SK-N-SH treated with all-trans-retinoic acid at 6 μM for 48 hours (cell line): ENCODE results near the gene CDC20B.
"Not testable (repeated sequence)": the region's sequence is repeated elsewhere in the genome, so short reads cannot be mapped to it uniquely, and the experiment has no call there.

Source experiments
- ATAC-seq: fragments of 200-7000 bp; cut with Tn5 transposase; 3 replicates; pipeline ENCODE4 v1.9.1; 2020; ENCODE audit warnings: mild to moderate bottlenecking, moderate library complexity
- BACH2 ChIP-seq: fragments of 250-450 bp; sonication (Bioruptor Pico); IDR thresholded peaks from 2 replicates; pipeline ENCODE4 v1.9.0; 2021; ENCODE audit warnings: mild to moderate bottlenecking, borderline replicate concordance
- CREB5 ChIP-seq: fragments of 250-450 bp; sonication (Bioruptor Pico); IDR thresholded peaks from 2 replicates; pipeline ENCODE4 v1.5.1; 2020; ENCODE audit warnings: low read depth, mild to moderate bottlenecking, moderate library complexity
- CSDC2 ChIP-seq: fragments of 250-450 bp; sonication (Bioruptor Pico); IDR thresholded peaks from 2 replicates; pipeline ENCODE4 v1.5.0; 2020; ENCODE audit warnings: mild to moderate bottlenecking, moderate library complexity
- ESRRG ChIP-seq: fragments of 250-450 bp; sonication (Bioruptor Pico); IDR thresholded peaks from 2 replicates; pipeline ENCODE4 v1.6.1; 2021; ENCODE audit warnings: mild to moderate bottlenecking
- GLIS3 ChIP-seq: fragments of 250-450 bp; sonication (Bioruptor Pico); IDR thresholded peaks from 2 replicates; pipeline ENCODE4 v1.5.0; 2020; ENCODE audit warnings: mild to moderate bottlenecking, moderate library complexity
- ISL1 ChIP-seq: fragments of 250-450 bp; sonication (Bioruptor Pico); IDR thresholded peaks from 2 replicates; pipeline ENCODE4 v2.1.2; 2022; ENCODE audit warnings: mild to moderate bottlenecking, moderate library complexity
- OSR1 ChIP-seq: fragments of 250-450 bp; sonication (Bioruptor Pico); IDR thresholded peaks from 2 replicates; pipeline ENCODE4 v1.8.0; 2022; ENCODE audit warnings: moderate library complexity, mild to moderate bottlenecking, inconsistent platforms
- POU6F1 ChIP-seq: fragments of 250-450 bp; sonication (Bioruptor Pico); IDR thresholded peaks from 2 replicates; pipeline ENCODE4 v1.8.0; 2021; ENCODE audit warnings: low read depth, mild to moderate bottlenecking, moderate library complexity, borderline replicate concordance
- RARB ChIP-seq: fragments of 250-450 bp; sonication (Bioruptor Pico); IDR thresholded peaks from 2 replicates; pipeline ENCODE4 v1.8.0; 2021; ENCODE audit warnings: mild to moderate bottlenecking, moderate library complexity
- SNAI2 ChIP-seq: fragments of 250-450 bp; sonication (Bioruptor Pico); IDR thresholded peaks from 2 replicates; pipeline ENCODE4 v1.5.0; 2020; ENCODE audit warnings: mild to moderate bottlenecking, moderate library complexity
- TCF4 ChIP-seq: fragments of 250-450 bp; sonication (Bioruptor Pico); IDR thresholded peaks from 2 replicates; pipeline ENCODE4 v1.8.0; 2021; ENCODE audit warnings: mild to moderate bottlenecking, moderate library complexity, borderline replicate concordance
- TOX ChIP-seq: fragments of 250-450 bp; sonication (Bioruptor Pico); IDR thresholded peaks from 2 replicates; pipeline ENCODE4 v1.8.0; 2021; ENCODE audit warnings: mild to moderate bottlenecking, moderate library complexity, borderline replicate concordance
- TSHZ2 ChIP-seq: fragments of 250-450 bp; sonication (Bioruptor Pico); IDR thresholded peaks from 2 replicates; pipeline ENCODE4 v1.5.0; 2020; ENCODE audit warnings: mild to moderate bottlenecking, moderate library complexity
- ZC3H10 ChIP-seq: fragments of 250-450 bp; sonication (Bioruptor Pico); IDR thresholded peaks from 2 replicates; pipeline ENCODE4 v1.5.1; 2021; ENCODE audit warnings: mild to moderate bottlenecking, moderate library complexity
- ZFP3 ChIP-seq: fragments of 250-450 bp; sonication (Bioruptor Pico); IDR thresholded peaks from 2 replicates; pipeline ENCODE4 v1.5.0; 2020; ENCODE audit warnings: mild to moderate bottlenecking, moderate library complexity
- ZNF565 ChIP-seq: fragments of 450-650 bp; formaldehyde crosslinking; conservative IDR thresholded peaks from 2 replicates; pipeline ENCODE4 v1.5.0; 2020; ENCODE audit warnings: low read depth, mild to moderate bottlenecking, moderate library complexity
- ZNF70 ChIP-seq: fragments of 450-650 bp; formaldehyde crosslinking; IDR thresholded peaks from 2 replicates; pipeline ENCODE4 v1.5.0; 2020; ENCODE audit warnings: mild to moderate bottlenecking, moderate library complexity
- ZNF8 ChIP-seq: fragments of 450-650 bp; formaldehyde crosslinking; IDR thresholded peaks from 2 replicates; pipeline ENCODE4 v1.5.0; 2020; ENCODE audit warnings: mild to moderate bottlenecking, moderate library complexity
- TF ChIP-seq, protein P1 (sequence below): fragments of 250-450 bp; sonication (Bioruptor Pico); IDR thresholded peaks from 2 replicates; pipeline ENCODE4 v1.8.0; 2020; ENCODE audit warnings: mild to moderate bottlenecking, moderate library complexity, borderline replicate concordance

CDC20B gene

GRCh38 chr5:55113327-55113726, 59.6 kb downstream of the CDC20B start:
- no peak for ATAC-seq
- TF ChIP-seq ZNF565 (no peak), BACH2 (no peak), RARB (CRISPR knock-in tag) (no peak), TCF4 (CRISPR knock-in tag) (no peak), POU6F1 (CRISPR knock-in tag) (no peak), OSR1 (CRISPR knock-in tag) (no peak), ISL1 (CRISPR knock-in tag) (no peak), CSDC2 (CRISPR knock-in tag) (no peak), TOX (CRISPR knock-in tag) (no peak), ESRRG (CRISPR knock-in tag) (no peak), SNAI2 (no peak), ZNF70 (no peak), ZFP3 (no peak), ZC3H10 (CRISPR knock-in tag) (no peak), TSHZ2 (CRISPR knock-in tag) (no peak), ZNF8 (CRISPR knock-in tag) (no peak)

DNA sequence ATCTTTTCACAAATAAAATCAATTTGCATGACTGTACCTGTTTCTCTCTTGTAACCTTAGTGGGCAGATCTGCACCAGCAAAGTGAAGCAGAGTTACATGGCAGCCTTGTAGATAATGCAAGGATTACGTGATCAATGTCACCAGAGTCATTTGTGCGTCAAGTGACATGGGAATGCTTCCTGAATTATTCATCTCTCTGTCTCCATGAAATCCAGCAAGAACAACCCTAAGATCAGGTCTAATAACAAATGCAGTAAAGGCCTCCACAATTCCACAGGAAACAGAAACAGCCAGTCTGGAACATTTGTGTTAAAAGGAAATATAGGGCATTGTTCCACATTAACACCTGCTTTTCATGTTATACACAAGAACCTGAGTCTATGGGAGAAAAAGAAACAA, 62.8 kb downstream of the CDC20B start:
- TF ChIP-seq ZFP3 (no peak), CSDC2 (CRISPR knock-in tag) (no peak), POU6F1 (CRISPR knock-in tag) (no peak), TOX (CRISPR knock-in tag) (no peak), SNAI2 (no peak)
- TF ChIP-seq, protein P1, sequence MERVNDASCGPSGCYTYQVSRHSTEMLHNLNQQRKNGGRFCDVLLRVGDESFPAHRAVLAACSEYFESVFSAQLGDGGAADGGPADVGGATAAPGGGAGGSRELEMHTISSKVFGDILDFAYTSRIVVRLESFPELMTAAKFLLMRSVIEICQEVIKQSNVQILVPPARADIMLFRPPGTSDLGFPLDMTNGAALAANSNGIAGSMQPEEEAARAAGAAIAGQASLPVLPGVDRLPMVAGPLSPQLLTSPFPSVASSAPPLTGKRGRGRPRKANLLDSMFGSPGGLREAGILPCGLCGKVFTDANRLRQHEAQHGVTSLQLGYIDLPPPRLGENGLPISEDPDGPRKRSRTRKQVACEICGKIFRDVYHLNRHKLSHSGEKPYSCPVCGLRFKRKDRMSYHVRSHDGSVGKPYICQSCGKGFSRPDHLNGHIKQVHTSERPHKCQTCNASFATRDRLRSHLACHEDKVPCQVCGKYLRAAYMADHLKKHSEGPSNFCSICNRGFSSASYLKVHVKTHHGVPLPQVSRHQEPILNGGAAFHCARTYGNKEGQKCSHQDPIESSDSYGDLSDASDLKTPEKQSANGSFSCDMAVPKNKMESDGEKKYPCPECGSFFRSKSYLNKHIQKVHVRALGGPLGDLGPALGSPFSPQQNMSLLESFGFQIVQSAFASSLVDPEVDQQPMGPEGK (CRISPR knock-in tag), result no peak
- no peak for ATAC-seq

DNA sequence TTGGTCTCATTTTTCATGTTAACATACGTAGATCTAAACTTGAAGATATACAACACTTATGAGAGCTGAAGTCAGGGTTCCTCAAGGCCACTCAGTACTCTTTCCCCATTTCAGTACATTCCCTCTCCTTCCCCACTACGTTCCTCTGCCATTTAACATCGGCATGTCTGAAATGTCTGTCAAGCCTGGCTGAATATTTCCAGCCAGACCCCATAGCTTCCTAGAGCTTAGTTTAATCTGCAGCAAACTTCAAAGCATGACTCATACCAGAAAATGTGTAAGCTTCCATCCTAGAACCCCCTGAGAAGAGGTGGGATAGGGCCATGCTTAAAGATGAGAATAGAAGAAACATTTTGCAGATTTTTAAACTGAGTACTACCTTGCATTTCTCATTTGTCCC, 64.3 kb downstream of the CDC20B start:
- TF ChIP-seq TOX (CRISPR knock-in tag) (no peak), POU6F1 (CRISPR knock-in tag) (no peak), GLIS3 (no peak), TCF4 (CRISPR knock-in tag) (no peak), ZNF565 (no peak), ZC3H10 (CRISPR knock-in tag) (no peak), CREB5 (no peak)
- no peak for ATAC-seq

DNA sequence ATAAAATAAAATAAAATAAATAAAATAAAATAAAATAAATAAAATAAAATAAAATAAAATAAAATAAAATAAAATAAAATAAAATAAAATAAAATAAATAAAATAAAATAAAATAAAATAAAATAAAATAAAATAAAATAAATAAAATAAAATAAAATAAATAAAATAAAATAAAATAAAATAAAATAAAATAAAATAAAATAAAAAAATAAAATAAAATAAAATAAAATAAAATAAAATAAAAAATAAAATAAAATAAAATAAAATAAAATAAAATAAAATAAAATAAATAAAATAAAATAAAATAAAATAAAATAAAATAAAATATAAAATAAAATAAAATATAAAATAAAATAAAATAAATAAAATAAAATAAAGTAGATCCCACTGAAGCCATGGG, 67.0 kb downstream of the CDC20B start:
- not testable (repeated sequence) for ATAC-seq
